A549 (cell line): ENCODE data around the gene UBA3. TPM values are rescaled to one million over a fixed set of nuclear protein-coding genes. Genes with fewer than 3 reads are reported as not detected.
A peak's percentile ranks its signal among the peaks of the same experiment; 100 is the strongest.

Source experiments
- ATAC-seq, 2 experiments: fragments of 200-7000 bp in 1 of 2; fragments of >200 bp in 1 of 2; cut with Nextera tagmentation in 1 of 2; cut with Tn5 transposase in 1 of 2; 3 replicates each; pipeline versions ENCODE4 v1.8.0 to v1.9.1; 2018 to 2020; ENCODE audit warnings: mild to moderate bottlenecking in 1 of 2, moderate library complexity in 1 of 2
- CTCF ChIA-PET: fragments of 300-600 bp; sonication (Branson Sonifier 250); formaldehyde crosslinking; extraction: SDS; loops from one replicate; lab custom pipeline; 2021; ENCODE audit warnings: antibody characterized with exemption, inconsistent platforms; lab: Yijun Ruan, JAX
- POLR2A ChIA-PET: fragments of 350-600 bp; formaldehyde crosslinking; extraction: SDS; loops from one replicate; lab custom pipeline; 2021; ENCODE audit warnings: antibody characterized with exemption, inconsistent platforms; lab: Yijun Ruan, JAX
- DNase-seq, 2 experiments: peaks; one replicate each; pipeline versions ENCODE4 v3.0.0 to v3.0.0-alpha.2; 2011 to 2016; ENCODE audit warnings: low read depth in 1 of 2, low spot score in 1 of 2
- FAIRE-seq: peaks from 2 replicates; lab custom pipeline; 2011; peaks lifted over from hg19 to GRCh38; lab: Jason Lieb, UNC
- H3K27ac ChIP-seq, 2 experiments: fragments of >200 bp; sonication (Bioruptor Twin); formaldehyde crosslinking; 3 replicates each; pipeline ENCODE4 v1.5.1; 2016 to 2017
- H3K4me1 ChIP-seq: fragments of >200 bp; sonication (Bioruptor Twin); formaldehyde crosslinking; 3 replicates; pipeline ENCODE4 v1.6.1; 2016
- H3K4me2 ChIP-seq: fragments of >200 bp; sonication (Bioruptor Twin); formaldehyde crosslinking; 3 replicates; pipeline ENCODE4 v1.6.1; 2016
- H3K4me3 ChIP-seq: fragments of >200 bp; sonication (Bioruptor Twin); formaldehyde crosslinking; 3 replicates; pipeline ENCODE4 v1.5.1; 2016
- H3K9me3 ChIP-seq: fragments of >200 bp; sonication (Bioruptor Twin); formaldehyde crosslinking; 3 replicates; pipeline ENCODE4 v1.6.1; 2016
- BHLHE40 ChIP-seq: IDR thresholded peaks from 2 replicates; pipeline ENCODE4 v1.6.1; 2012; ENCODE audit warnings: low read depth, low read length, inconsistent platforms
- CBX8 ChIP-seq: fragments of 200-600 bp; sonication (generic); IDR thresholded peaks from 2 replicates; pipeline ENCODE4 v1.6.1; 2016
- CHD2 ChIP-seq: fragments of 150-350 bp; IDR thresholded peaks from 2 replicates; pipeline ENCODE4 v1.6.1; 2014; ENCODE audit warnings: low read length; ENCODE audit not compliant: partially characterized antibody
- CHD4 ChIP-seq: fragments of 200-600 bp; sonication (generic); IDR thresholded peaks from 2 replicates; pipeline ENCODE4 v1.6.1; 2016; ENCODE audit warnings: antibody characterized with exemption, mild to moderate bottlenecking, borderline replicate concordance
- EHF ChIP-seq: fragments of 250-450 bp; sonication (Bioruptor Pico); IDR thresholded peaks from 2 replicates; pipeline ENCODE4 v1.5.0; 2020; ENCODE audit warnings: mild to moderate bottlenecking
- EHMT2 ChIP-seq: fragments of 200-600 bp; sonication (generic); IDR thresholded peaks from 2 replicates; pipeline ENCODE4 v1.6.1; 2016; ENCODE audit warnings: antibody characterized with exemption, low read depth, mild to moderate bottlenecking, moderate library complexity
- FOSL2 ChIP-seq, 2 experiments: fragments of 450-650 bp in 1 of 2; fragments of >200 bp in 1 of 2; sonication (Bioruptor Twin) in 1 of 2; formaldehyde crosslinking; IDR thresholded peaks; 2 replicates each; pipeline versions ENCODE4 v1.5.0 to v1.6.1; 2016 to 2020; ENCODE audit warnings: mild to moderate bottlenecking in 1 of 2, moderate library complexity in 1 of 2
- HEYL ChIP-seq: fragments of 250-450 bp; sonication (Bioruptor Pico); IDR thresholded peaks from 2 replicates; pipeline ENCODE4 v1.8.0; 2021; ENCODE audit warnings: mild to moderate bottlenecking, moderate library complexity
- HOXA7 ChIP-seq: fragments of 250-450 bp; sonication (Bioruptor Pico); IDR thresholded peaks from 2 replicates; pipeline ENCODE4 v1.5.0; 2020; ENCODE audit warnings: mild to moderate bottlenecking, moderate library complexity
- HOXB13 ChIP-seq: fragments of 250-450 bp; sonication (Bioruptor Pico); IDR thresholded peaks from 2 replicates; pipeline ENCODE4 v1.5.0; 2020; ENCODE audit warnings: low read depth, mild to moderate bottlenecking, moderate library complexity
- HOXB5 ChIP-seq: fragments of 250-450 bp; sonication (Bioruptor Pico); IDR thresholded peaks from 2 replicates; pipeline ENCODE4 v1.5.0; 2020; ENCODE audit warnings: mild to moderate bottlenecking, moderate library complexity
- JUN ChIP-seq, 2 experiments: fragments of >200 bp; sonication (Bioruptor Twin); formaldehyde crosslinking; IDR thresholded peaks; 2 replicates in 1 of 2; 3 replicates in 1 of 2; pipeline ENCODE4 v1.6.1; 2016 to 2017
- JUNB ChIP-seq: fragments of >200 bp; sonication (Bioruptor Twin); formaldehyde crosslinking; IDR thresholded peaks from 2 replicates; pipeline ENCODE4 v1.6.1; 2016
- KDM1A ChIP-seq: fragments of 200-600 bp; sonication (generic); IDR thresholded peaks from 2 replicates; pipeline ENCODE4 v1.6.1; 2016; ENCODE audit warnings: low read depth, mild to moderate bottlenecking
- MAZ ChIP-seq: fragments of 150-350 bp; IDR thresholded peaks from 2 replicates; pipeline ENCODE4 v1.6.1; 2014; ENCODE audit warnings: antibody characterized with exemption, low read depth, low read length, borderline replicate concordance
- NFE2L2 ChIP-seq: fragments of 150-350 bp; conservative IDR thresholded peaks from 2 replicates; pipeline ENCODE4 v1.6.1; 2014; ENCODE audit warnings: low read length
- NPAS2 ChIP-seq: fragments of 250-450 bp; sonication (Bioruptor Pico); IDR thresholded peaks from 2 replicates; pipeline ENCODE4 v1.8.0; 2022; ENCODE audit warnings: mild to moderate bottlenecking, moderate library complexity, borderline replicate concordance
- NR3C1 ChIP-seq: fragments of >200 bp; sonication (Bioruptor Twin); formaldehyde crosslinking; IDR thresholded peaks from 3 replicates; pipeline ENCODE4 v1.6.1; 2017
- PHF8 ChIP-seq: fragments of 200-600 bp; sonication (generic); IDR thresholded peaks from 2 replicates; pipeline ENCODE4 v1.6.1; 2016; ENCODE audit warnings: low read depth, mild to moderate bottlenecking, antibody characterized with exemption, moderate library complexity, borderline replicate concordance
- POLR2A ChIP-seq: IDR thresholded peaks from 2 replicates; pipeline ENCODE4 v1.6.1; 2012; ENCODE audit warnings: mild to moderate bottlenecking, low read length
- RAD21 ChIP-seq, 2 experiments: fragments of >200 bp in 1 of 2; sonication (Bioruptor Twin) in 1 of 2; formaldehyde crosslinking in 1 of 2; IDR thresholded peaks in 1 of 2; conservative IDR thresholded peaks in 1 of 2; 2 replicates in 1 of 2; 3 replicates in 1 of 2; pipeline ENCODE4 v1.6.1; 2012 to 2018; ENCODE audit warnings: inconsistent platforms in 1 of 2
- RCOR1 ChIP-seq: fragments of 150-350 bp; IDR thresholded peaks from 2 replicates; pipeline ENCODE4 v1.6.1; 2014; ENCODE audit warnings: antibody characterized with exemption, low read length, low read depth
- SMC3 ChIP-seq: fragments of >200 bp; sonication (Bioruptor Twin); formaldehyde crosslinking; IDR thresholded peaks from 3 replicates; pipeline ENCODE4 v1.6.1; 2018; ENCODE audit warnings: inconsistent platforms
- ZFP36 ChIP-seq: fragments of 450-650 bp; IDR thresholded peaks from 2 replicates; pipeline ENCODE4 v1.6.1; 2014; ENCODE audit warnings: borderline replicate concordance; ENCODE audit not compliant: partially characterized antibody
- ZNF302 ChIP-seq: fragments of 250-450 bp; sonication (Bioruptor Pico); IDR thresholded peaks from 2 replicates; pipeline ENCODE4 v1.9.0; 2021; ENCODE audit warnings: inconsistent platforms, mild to moderate bottlenecking, moderate library complexity
- ZSCAN20 ChIP-seq: fragments of 250-450 bp; sonication (Bioruptor Pico); IDR thresholded peaks from 2 replicates; pipeline ENCODE4 v1.8.0; 2022; ENCODE audit warnings: mild to moderate bottlenecking, moderate library complexity
- WGBS: methylation state at CpG from one replicate; pipeline ENCODE4 v1.1.6; 2017; ENCODE audit errors: missing lambda C conversion rate; 5-methylcytosine and 5-hydroxymethylcytosine counted together
- polyA plus RNA-seq, 4 experiments: library from polyadenylated mRNA; depleted of rRNA in 3 of 4; stranded (reverse); fragments of >200 nt; fragmentation: RNase III in 1 of 4; extraction: RNeasy Plus Mini Kit Qiagen cat#74134 plus additional on column Dnase treatment in 1 of 4; gene quantifications; 2 replicates in 3 of 4; 3 replicates in 1 of 4; pipeline ENCODE4 v1.2.3, GENCODE V29; 2011 to 2017
- TF ChIP-seq, protein P1 (sequence below): fragments of 450-650 bp; IDR thresholded peaks from 2 replicates; pipeline ENCODE4 v1.6.1; 2014; ENCODE audit warnings: antibody characterized with exemption
- TF ChIP-seq, protein P2 (sequence below): fragments of 250-450 bp; sonication (Bioruptor Pico); IDR thresholded peaks from 2 replicates; pipeline ENCODE4 v1.5.0; 2020; ENCODE audit warnings: low read depth, mild to moderate bottlenecking, moderate library complexity
- TF ChIP-seq, protein P3 (sequence below): IDR thresholded peaks from 2 replicates; pipeline ENCODE4 v1.6.1; 2012; ENCODE audit warnings: low read depth, borderline replicate concordance
- TF ChIP-seq, protein P4 (sequence below): IDR thresholded peaks from 2 replicates; pipeline ENCODE4 v1.6.1; 2012
- TF ChIP-seq, protein P5 (sequence below): IDR thresholded peaks from 2 replicates; pipeline ENCODE4 v1.6.1; 2012
- TF ChIP-seq, protein P6 (sequence below): fragments of 200-600 bp; sonication (generic); IDR thresholded peaks from 2 replicates; pipeline ENCODE4 v1.6.1; 2016; ENCODE audit warnings: antibody characterized with exemption, mild to moderate bottlenecking, moderate library complexity

The UBA3 gene
- polyA plus RNA-seq, 2 of the 4 experiments (the other 2 are of a cell fraction) = 50.0 to 62.7 TPM

DNA sequence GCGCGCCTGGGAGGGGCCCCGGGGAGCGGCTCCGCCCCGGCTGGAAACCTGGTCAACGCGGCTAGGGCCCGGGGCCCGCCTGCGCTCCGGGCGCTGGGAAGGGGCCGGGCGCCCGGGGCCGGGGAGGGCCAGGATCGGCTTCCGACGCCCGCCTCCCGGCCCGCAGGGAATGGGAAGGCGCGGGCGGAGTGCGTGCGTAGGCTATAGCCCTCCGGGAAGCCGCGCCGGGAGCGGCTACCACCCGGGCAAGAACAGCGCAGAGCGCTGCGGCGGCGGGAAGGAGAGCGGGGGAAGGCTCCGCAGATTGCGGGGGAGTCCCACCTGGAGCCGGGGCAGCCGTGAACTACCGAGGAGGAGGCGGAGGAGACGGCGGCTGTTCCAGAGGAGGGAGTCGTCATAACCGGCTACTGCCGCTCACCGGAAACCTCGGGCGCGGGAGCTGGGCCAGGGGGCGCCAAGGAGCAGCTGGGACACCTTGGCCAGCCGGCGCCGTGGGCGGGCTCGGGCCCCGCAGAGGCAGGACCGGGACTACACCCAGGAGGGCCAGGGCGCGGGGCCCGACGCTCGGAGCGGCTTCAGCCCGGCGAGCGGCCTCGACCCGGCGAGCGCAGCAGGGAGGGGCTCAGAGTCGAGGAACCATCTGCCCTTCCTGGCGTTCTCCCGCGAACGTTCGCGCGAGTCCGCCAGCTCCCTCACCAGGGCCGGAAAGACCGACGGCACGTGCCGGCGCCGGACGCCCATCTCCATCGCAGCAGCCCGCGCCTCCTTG lies 66.7 kb downstream of the UBA3 start, which contains the start of gene EOGT:
Gene EOGT, minus strand, starts transcription at position 432 of the 769 bp plus-strand sequence. CDS start 3,838 bp downstream, outside the sequence.
- FAIRE-seq (no peak), ATAC-seq (peak; percentile 94 to 97), DNase-seq (peak; percentile 72 to 84)
- Histone ChIP-seq H3K4me1 (peaks cover 13% of the 10 kb centered on the region; the same call in 2 of the 3 replicates), H3K4me3 (peak within 1 kb of the TSS; percentile 57), H3K27ac (peak within 1 kb of the TSS; percentile 89 to 100), H3K9me3 (no peaks in the 10 kb centered on the region), H3K4me2 (peak within 1 kb of the TSS; percentile 71)
- POLR2A ChIA-PET = interaction anchor here (0.7 to 1.0 kb wide), 2 partner anchors 39 to 71 kb away, joined by 3 to 4 read pairs; partner anchors contain the start of gene ARL6IP5
- 8% methylated on average over 7 of the region's 96 CpGs for WGBS
- CTCF ChIA-PET = interaction anchor here (0.7 to 2.1 kb wide), 10 partner anchors 11 to 80 kb away, joined by 3 to 7 read pairs (median 4); no protein-coding TSS in a partner anchor
- TF ChIP-seq ZFP36 (no peak), ZNF302 (CRISPR knock-in tag) (no peak), FOSL2 (IDR thresholded peaks at IDR 0.05) (no peak), FOSL2 (CRISPR knock-in tag; IDR thresholded peaks at IDR 0.05) (no peak), NR3C1 (no peak), BHLHE40 (peak; percentile 87), PHF8 (peak; percentile 74; the same call in 1 of the 2 replicates), POLR2A (peak; percentile 46), NPAS2 (CRISPR knock-in tag) (no peak), JUN (IDR thresholded peaks at IDR 0.05) (peak in 1 of 2 experiments; percentile 61; a peak in 2 of 5 replicates), EHF (no peak), RAD21 (conservative IDR thresholded peaks at IDR 0.05 in 1 of 2, IDR thresholded peaks at IDR 0.05 in 1 of 2) (0 out of 5 replicates have a peak, but pooled peaks of 1 of the 2 experiments have one; percentile 19), HOXB13 (CRISPR knock-in tag) (peak; percentile 45; the same call in 1 of the 2 replicates), SMC3 (0 out of 3 replicates have a peak, but pooled peaks have one; percentile 26), NFE2L2 (no peak), CHD4 (no peak), HEYL (no peak), EHMT2 (no peak), RCOR1 (no peak), CBX8 (no peak), HOXB5 (CRISPR knock-in tag) (peak; percentile 38; the same call in 1 of the 2 replicates), ZSCAN20 (CRISPR knock-in tag) (no peak), JUNB (no peak), HOXA7 (CRISPR knock-in tag) (no peak), KDM1A (no peak), CHD2 (no peak), MAZ (0 out of 2 replicates have a peak, but pooled peaks have one; percentile 16)
- TF ChIP-seq, protein P1, sequence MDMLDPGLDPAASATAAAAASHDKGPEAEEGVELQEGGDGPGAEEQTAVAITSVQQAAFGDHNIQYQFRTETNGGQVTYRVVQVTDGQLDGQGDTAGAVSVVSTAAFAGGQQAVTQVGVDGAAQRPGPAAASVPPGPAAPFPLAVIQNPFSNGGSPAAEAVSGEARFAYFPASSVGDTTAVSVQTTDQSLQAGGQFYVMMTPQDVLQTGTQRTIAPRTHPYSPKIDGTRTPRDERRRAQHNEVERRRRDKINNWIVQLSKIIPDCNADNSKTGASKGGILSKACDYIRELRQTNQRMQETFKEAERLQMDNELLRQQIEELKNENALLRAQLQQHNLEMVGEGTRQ = 0 out of 2 replicates have a peak, but pooled peaks have one; percentile 44
- TF ChIP-seq, protein P2, sequence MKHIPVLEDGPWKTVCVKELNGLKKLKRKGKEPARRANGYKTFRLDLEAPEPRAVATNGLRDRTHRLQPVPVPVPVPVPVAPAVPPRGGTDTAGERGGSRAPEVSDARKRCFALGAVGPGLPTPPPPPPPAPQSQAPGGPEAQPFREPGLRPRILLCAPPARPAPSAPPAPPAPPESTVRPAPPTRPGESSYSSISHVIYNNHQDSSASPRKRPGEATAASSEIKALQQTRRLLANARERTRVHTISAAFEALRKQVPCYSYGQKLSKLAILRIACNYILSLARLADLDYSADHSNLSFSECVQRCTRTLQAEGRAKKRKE (CRISPR knock-in tag) = no peak
- TF ChIP-seq, protein P3, sequence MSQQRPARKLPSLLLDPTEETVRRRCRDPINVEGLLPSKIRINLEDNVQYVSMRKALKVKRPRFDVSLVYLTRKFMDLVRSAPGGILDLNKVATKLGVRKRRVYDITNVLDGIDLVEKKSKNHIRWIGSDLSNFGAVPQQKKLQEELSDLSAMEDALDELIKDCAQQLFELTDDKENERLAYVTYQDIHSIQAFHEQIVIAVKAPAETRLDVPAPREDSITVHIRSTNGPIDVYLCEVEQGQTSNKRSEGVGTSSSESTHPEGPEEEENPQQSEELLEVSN = peak; percentile 94
- TF ChIP-seq, protein P4, sequence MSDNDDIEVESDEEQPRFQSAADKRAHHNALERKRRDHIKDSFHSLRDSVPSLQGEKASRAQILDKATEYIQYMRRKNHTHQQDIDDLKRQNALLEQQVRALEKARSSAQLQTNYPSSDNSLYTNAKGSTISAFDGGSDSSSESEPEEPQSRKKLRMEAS = peak; percentile 96; the same call in 1 of the 2 replicates
- TF ChIP-seq, protein P5, sequence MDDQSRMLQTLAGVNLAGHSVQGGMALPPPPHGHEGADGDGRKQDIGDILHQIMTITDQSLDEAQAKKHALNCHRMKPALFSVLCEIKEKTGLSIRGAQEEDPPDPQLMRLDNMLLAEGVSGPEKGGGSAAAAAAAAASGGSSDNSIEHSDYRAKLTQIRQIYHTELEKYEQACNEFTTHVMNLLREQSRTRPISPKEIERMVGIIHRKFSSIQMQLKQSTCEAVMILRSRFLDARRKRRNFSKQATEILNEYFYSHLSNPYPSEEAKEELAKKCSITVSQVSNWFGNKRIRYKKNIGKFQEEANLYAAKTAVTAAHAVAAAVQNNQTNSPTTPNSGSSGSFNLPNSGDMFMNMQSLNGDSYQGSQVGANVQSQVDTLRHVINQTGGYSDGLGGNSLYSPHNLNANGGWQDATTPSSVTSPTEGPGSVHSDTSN = no peak
- TF ChIP-seq, protein P6, sequence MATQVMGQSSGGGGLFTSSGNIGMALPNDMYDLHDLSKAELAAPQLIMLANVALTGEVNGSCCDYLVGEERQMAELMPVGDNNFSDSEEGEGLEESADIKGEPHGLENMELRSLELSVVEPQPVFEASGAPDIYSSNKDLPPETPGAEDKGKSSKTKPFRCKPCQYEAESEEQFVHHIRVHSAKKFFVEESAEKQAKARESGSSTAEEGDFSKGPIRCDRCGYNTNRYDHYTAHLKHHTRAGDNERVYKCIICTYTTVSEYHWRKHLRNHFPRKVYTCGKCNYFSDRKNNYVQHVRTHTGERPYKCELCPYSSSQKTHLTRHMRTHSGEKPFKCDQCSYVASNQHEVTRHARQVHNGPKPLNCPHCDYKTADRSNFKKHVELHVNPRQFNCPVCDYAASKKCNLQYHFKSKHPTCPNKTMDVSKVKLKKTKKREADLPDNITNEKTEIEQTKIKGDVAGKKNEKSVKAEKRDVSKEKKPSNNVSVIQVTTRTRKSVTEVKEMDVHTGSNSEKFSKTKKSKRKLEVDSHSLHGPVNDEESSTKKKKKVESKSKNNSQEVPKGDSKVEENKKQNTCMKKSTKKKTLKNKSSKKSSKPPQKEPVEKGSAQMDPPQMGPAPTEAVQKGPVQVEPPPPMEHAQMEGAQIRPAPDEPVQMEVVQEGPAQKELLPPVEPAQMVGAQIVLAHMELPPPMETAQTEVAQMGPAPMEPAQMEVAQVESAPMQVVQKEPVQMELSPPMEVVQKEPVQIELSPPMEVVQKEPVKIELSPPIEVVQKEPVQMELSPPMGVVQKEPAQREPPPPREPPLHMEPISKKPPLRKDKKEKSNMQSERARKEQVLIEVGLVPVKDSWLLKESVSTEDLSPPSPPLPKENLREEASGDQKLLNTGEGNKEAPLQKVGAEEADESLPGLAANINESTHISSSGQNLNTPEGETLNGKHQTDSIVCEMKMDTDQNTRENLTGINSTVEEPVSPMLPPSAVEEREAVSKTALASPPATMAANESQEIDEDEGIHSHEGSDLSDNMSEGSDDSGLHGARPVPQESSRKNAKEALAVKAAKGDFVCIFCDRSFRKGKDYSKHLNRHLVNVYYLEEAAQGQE = no peak; the same call in 1 of the 2 replicates
